ENCODE results near the gene NLRP12.
"Not testable (repeated sequence)": the region's sequence is repeated elsewhere in the genome, so short reads cannot be mapped to it uniquely, and the experiment has no call there.

The NLRP12 gene

DNA sequence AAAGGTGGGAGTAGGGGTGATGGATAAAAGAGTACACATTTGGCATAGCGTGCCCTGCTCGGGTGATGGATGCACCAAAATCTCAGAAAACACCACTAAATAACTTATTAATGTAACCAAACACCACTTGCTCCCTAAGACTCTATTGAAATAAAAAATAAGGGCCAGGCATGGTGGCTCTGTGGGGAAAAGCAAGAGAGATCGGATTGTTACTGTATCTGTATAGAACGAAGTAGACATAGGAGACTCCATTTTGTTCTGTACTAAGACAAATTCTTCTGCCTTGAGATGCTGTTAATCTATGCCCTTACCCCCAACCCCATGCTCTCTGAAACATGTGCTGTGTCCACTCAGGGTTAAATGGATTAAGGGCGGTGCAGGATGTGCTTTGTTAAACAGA lies 14.3 kb upstream of the NLRP12 start:
- not testable (repeated sequence) for DNase-seq

DNA sequence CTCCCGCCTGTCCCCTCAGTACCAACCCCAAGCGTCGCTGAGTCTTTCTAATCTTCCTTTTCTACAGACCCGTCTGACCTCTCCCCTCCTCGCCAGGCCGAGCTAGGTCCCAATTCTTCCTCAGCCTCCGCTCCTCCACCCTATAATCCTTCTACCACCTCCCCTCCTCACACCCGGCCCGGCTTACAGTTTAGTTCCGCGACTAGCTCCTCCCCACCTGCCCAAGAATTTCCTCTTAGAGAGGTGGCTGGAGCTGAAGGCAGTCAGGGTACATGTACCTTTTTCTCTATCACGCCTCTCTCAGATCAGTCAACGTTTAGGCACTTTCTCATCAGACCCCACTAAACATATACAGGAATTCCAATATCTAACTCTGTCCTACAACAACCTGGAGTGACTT lies 8.7 kb upstream of the NLRP12 start:
- not testable (repeated sequence) for DNase-seq

GRCh38 chr19:53828531-53828930 lies 4.4 kb upstream of the NLRP12 start:
- DNase-seq: no peak

- DNase-seq: no peak
Measured at GRCh38 chr19:53826876-53827275, 2.8 kb upstream of the NLRP12 start.

GRCh38 chr19:53823380-53824120 lies 564 bp downstream of the NLRP12 start:
- no peak for DNase-seq

DNA sequence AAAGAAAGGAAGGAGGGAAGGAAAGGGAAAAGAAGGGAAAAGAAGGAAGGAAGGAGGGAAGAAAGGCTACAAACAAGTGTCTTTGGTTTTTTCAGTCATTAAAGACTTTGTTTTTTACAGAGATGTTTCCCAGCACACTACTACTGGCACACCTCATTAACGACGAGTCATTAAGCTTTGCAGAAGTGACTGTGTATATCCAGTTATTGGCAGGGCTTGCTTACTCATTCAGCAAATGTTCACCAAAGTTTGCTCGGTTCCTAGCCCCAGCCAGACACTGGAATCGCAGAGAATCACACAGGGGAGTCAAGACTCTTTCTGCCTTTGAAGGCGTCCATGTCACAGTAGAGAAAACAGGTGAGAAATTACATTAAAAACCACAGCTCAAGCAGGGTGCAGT lies 4.3 kb downstream of the NLRP12 start:
- no peak for DNase-seq

- no peak for DNase-seq
Measured at GRCh38 chr19:53818756-53819155, 5.4 kb downstream of the NLRP12 start.

GRCh38 chr19:53813996-53814395 lies 10.1 kb downstream of the NLRP12 start:
- DNase-seq: no peak

- DNase-seq: no peak
Measured at GRCh38 chr19:53812335-53812734, 11.8 kb downstream of the NLRP12 start.

DNA sequence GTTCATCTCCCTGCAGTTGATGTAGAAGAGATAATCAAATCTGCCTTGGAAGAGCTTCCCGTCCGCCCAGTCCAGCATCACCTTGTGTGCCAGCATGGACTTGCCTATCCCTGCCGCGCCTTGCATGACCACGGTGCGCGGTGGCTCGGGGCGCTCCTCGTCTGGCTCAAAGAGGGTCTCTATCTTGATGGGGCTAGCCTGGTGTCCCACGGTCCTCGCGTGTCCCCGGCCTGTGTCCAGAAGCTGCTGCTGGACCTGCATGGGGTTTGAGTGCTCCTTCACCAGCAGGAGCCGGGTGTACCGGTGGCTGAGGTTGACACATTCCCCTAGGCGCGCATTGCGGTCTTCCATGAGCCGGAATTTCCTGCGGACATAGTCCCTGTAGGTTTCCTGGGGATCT lies 13.2 kb downstream of the NLRP12 start:
- no peak for DNase-seq

GRCh38 chr19:53810187-53810546 lies 13.9 kb downstream of the NLRP12 start:
- DNase-seq: no peak

GRCh38 chr19:53809518-53810186 lies 14.5 kb downstream of the NLRP12 start:
- DNase-seq: no peak

GRCh38 chr19:53808710-53809125 lies 15.4 kb downstream of the NLRP12 start:
- DNase-seq: no peak

DNA sequence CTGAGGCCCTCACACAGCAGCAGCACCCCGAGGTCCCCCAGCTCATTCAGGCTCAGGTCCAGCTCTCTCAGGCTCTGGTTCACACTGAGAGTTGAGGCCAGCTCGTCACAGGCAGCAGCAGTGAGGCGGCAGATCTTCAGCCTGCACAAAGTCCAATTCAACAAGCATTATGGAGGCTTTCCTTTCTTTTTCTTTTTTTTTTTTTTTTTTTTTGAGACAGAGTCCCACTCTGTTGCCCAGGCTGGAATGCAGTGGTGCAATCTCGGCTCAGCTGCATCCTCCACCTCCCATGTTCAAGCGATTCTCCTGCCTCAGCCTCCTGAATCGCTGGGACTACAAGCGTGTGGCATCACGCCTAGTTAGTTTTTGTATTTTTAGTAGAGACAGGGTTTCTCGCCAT lies 22.9 kb downstream of the NLRP12 start:
- no peak for DNase-seq

DNA sequence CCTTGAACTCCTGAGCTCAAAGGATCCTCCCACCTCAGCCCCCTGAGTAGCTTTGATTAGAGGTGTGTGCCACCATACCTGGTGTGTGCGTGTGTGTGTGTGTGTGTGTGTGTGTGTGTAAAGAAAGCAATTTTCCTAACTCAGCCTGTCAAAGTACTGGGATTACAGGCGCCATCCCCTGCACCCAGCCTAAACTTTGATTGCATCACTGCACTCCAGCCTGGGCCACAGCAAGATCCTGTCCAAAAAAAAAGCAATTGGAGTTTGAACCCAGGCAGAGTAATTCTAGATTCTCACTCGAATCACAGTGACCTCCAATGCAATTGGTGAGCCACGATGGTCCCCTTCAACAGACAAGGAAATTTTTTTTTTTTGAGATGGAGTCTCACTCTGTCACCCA lies 29.1 kb downstream of the NLRP12 start:
- no peak for DNase-seq

DNA sequence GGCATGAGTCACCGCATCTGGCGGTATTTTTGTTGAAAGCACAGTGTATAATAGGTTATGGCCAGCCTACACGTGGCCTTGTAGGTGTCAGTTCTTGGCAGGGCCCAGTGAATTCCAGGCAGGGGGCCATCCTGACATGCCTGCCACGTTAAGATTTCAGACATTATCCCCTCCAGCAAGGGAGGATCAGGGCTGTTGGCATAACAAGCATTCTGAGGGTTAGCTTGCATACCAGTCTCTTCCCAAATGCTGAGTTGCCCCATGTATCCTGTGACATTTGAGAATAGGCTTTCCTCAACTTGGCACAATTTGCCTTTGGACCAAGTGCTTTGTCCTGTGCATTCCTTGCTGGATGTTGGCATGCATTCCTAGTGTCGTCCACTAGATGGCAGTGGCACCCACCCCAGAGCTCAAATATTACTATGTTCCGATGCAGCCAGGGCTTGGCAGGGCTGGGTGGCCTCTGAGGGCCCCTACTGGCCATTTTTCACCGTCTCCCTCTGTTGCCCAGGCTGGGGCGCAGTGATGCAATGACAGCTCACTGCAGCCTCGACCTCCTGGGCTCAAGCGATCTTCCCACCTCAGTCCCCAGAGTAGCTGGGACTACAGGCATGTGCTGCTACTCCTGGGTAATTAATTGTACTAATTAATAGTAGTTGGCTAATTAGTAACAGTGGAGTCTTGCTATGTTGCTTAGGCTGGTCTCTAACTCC lies 31.2 kb downstream of the NLRP12 start:
- peak; percentile 26 for DNase-seq

DNA sequence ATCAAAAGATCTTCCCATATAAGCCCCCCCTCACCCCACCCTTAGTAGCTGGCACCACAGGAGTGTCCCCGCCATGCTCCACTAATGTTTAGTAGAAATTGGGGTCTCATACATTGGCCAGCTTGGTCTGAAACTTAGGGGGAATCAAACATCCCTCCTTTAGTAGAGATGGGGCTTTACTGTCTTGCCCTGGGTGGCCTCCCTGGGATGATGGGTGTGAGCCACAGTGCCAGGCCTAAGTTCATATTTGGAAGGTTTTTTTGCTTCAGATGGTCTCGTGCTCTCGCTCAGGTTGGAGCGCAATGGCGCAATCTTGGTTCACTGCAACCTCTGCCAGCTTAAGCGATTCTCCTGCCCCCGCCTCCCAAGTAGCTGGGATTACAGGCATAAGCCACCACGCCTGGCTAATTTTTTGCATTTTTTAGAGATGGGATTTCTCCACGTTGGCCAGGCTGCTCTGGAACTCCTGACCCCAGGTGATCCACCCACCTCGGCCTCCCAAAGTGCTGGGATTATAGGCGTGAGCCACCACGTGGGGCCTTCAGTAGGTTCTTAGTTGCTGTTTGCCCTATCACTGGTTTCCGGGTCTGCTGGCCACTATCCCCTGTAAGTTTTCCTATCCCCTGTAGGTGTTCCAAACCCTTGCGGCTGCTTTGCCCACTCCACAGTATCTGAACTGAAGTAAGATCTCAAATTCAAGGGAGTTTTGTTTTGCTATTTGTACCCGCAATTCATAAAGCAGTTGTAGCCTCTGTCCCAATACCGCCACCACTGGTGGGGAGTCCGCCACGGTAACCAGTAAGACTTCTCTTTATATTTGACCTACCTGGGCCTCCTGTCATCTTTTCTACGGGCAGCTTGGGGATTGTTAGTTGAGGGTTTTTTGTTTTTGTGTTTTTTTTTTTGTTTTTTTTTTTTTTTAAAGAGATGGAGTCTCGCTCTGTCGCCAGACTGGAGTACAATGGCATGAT lies 34.1 kb downstream of the NLRP12 start:
- DNase-seq: no peak

DNA sequence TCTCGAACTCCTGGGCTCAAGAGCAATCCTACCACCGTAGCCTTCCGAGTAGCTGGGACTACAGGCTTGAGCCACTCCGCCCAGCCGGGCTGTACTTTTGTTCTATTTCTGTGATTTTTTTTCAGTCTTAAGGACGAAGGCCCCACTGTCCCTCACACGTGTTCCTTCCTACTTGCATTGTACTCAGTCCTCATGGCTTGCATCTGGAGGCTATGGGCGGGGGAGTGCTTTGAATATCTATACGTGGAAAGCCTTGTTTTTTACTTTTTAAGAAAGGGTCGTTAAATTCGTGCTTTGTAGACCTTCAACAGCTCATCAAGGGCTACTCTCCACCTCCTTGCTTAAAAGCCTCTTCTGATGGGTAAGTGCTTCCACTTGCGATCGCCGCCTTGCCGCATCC lies 36.8 kb downstream of the NLRP12 start:
- no peak for DNase-seq

DNA sequence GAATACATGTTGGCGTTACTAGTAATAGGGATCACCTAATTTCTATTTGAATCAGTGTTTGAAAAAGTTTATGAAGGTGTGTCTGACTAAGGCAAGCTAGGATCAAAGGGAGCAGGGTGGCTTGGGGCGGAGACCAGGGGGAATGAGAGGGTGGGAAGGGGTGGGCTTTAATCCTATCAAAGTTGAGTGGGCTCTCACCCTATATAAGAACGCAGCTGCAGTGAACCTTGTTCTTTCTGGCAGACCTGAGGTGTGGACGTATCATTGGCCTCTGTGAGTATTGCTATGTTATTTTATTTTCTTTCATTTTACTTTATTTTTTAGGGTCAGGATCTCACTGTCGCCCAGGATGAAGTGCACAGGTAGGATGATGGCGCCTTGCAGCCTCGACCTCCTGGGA lies 37.4 kb downstream of the NLRP12 start:
- no peak for DNase-seq

DNA sequence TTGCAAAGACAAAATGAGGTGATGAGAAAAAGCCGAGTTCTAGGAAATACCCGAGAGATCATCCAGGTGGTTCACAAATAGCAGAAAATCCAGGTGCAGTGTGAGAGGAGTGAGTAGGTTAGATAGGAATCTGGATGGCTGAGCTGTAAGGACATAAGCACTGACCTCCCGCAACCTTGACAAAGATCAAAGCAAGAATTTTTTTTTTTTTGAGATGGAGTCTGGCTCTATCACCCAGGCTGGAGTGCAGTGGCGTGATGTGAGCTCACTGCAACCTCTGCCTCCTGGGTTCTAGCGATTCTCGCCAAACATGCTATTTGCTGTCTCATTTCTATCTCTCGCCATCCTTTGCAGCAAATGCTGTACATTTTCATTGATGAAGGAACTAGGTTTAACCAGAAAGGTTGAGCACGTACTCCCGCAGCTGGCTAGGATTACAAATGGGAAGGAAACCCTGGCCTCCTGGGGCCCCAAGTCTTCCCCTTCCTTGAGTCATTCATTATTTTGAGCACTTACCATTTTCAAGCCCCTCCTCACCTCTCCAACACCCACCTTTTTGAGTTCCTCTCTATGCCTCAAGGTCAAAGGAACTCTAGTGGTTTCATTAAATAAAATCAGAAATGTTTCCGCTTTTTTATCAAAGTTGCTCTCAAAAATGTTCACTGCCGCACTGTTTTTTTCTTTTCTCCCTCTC lies 38.8 kb downstream of the NLRP12 start:
- DNase-seq: no peak

DNA sequence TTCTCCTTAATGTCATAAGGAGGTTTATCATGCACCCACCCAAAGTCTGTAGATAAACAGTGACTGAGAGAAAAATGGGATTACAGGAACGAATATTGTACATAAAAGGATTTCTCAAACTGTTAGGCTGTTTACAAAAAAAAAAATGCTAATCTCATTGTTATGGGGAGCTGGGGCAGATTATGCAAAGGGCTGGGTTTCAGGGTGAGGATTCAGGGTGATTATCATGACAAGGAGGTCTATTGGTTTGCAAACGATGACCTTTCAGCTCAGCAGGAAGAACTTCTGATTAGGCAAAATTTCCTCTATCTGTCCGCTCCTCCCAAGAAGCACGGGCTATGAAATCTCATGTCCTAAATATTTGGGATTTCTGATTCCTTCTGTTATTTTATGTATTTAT lies 41.4 kb downstream of the NLRP12 start:
- DNase-seq: no peak

DNA sequence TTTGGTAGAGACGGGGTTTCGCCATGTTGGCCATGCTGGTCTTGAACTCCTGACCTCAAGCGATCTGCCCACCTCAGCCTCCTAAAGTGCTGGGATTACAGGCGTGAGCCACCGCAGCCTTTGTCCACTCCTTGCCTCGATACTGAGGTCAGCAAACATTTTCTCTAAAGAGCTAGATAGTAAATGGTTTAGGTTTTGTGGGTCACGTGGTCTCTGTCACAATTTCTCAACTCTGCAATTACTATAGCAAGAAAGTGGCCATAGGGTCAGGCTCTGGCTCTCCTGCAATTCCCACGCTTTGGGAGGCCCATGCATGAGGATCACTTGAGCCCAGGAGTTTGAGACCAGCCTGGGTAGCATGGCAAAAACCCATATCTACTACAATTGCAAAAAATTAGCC lies 42.8 kb downstream of the NLRP12 start:
- DNase-seq: not testable (repeated sequence)
